Measurements from ENCODE around the gene LAMC3.
A peak's percentile ranks its signal among the peaks of the same experiment; 100 is the strongest.
"Not testable (repeated sequence)": the region's sequence is repeated elsewhere in the genome, so short reads cannot be mapped to it uniquely, and the experiment has no call there.

The LAMC3 gene

DNA sequence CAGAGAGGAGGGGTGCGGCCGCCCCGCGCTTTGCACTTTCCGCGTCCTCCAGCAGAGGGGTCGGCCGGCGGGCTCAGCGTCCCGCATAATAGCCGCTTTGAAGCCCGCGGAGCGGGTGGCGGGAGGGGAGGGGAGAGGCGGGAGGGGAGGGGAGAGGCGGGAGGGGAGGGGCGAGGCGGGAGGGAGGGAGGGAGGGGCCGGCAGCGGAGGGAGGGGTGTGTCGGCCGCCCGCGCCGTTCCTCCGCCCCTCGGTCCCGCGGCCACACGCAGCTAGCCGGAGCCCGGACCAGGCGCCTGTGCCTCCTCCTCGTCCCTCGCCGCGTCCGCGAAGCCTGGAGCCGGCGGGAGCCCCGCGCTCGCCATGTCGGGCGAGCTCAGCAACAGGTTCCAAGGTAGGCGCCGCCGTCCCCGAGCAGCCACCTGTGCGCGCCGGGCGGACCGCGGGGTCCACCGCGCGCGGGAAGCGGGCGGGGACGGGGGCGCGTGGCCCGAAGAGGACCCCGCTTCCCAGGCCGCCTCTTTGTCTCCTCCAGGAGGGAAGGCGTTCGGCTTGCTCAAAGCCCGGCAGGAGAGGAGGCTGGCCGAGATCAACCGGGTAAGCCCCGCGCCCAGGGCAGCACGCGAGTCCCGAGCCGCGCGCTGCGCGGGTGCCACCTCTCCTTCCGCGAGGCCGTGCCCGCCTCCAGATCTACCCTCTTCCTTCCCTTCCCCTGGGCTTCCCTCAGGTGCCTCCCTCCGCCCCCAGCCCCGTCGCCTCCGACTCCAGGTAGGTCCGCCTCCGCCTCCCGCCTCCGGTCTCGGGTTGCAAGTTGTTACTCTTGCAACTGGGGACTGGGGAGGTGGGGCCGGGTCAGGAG lies 87.5 kb downstream of the LAMC3 start, which contains the start of gene AIF1L:
TSS of gene AIF1L (plus strand) at position 263 of the 857 bp plus-strand sequence. CDS start at position 362, 99 bp downstream.
- ChIA-PET POLR2A (no interaction called here), CTCF (interaction anchor here (1.1 kb wide), 1 partner anchor 12 kb away, joined by 3 read pairs; no protein-coding TSS in a partner anchor)
- TF ChIP-seq, protein P1, sequence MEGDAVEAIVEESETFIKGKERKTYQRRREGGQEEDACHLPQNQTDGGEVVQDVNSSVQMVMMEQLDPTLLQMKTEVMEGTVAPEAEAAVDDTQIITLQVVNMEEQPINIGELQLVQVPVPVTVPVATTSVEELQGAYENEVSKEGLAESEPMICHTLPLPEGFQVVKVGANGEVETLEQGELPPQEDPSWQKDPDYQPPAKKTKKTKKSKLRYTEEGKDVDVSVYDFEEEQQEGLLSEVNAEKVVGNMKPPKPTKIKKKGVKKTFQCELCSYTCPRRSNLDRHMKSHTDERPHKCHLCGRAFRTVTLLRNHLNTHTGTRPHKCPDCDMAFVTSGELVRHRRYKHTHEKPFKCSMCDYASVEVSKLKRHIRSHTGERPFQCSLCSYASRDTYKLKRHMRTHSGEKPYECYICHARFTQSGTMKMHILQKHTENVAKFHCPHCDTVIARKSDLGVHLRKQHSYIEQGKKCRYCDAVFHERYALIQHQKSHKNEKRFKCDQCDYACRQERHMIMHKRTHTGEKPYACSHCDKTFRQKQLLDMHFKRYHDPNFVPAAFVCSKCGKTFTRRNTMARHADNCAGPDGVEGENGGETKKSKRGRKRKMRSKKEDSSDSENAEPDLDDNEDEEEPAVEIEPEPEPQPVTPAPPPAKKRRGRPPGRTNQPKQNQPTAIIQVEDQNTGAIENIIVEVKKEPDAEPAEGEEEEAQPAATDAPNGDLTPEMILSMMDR (IDR thresholded peaks at IDR 0.05; ENCODE audit: insufficient read depth, low read length, missing control alignments), result no peak
- peak within 1 kb of the TSS; percentile 8; the same call in 1 of the 2 replicates for H3K4me3 ChIP-seq (ENCODE audit: low read depth, low read length)
- no peak for DNase-seq (ENCODE audit: low read depth, low spot score)

DNA sequence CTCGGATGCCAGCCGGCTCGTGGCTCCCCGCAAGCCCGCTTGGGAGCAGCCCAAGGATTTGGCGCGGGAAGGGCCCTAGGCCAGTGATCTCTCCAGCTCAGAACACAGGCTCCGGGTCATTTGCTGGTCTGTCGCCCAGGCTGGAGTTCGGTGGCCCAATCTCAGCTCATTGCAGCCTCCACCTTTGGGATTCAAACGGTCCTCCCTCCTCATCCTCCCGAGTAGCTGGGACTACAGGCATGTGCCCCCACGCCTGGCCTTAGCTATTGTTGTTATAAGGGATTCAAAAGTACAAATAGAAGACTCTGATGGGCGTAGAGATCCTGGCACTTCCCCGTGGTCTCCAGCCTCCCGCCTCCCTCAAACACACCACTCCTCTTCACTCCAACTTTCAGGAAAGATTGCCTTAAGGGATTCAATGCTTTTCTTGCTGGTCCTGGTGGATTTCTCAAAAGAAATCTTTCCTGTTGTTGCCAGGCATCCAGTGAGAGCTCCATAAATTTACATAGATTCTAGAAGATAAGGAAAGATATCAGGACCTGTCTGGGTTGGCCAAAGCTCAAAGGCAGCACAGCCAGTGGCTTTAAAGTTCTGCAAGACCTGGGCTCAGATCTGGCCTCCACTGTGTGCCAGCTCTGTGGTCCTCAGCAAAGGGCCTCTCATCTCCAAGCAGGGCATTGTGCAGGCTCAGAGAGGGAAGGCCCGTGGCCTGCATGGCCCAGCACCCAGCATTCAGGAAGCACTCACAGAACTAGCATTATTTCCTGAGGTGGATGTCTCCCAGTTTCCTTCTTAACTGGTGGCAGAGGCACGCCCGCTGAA lies 88.4 kb downstream of the LAMC3 start:
- DNase-seq (ENCODE audit: low read depth, low spot score), result no peak
- CTCF ChIA-PET, result interaction anchor here (1.1 kb wide), 1 partner anchor 11 kb away, joined by 3 read pairs; no protein-coding TSS in a partner anchor
- TF ChIP-seq, protein P1 (IDR thresholded peaks at IDR 0.05; ENCODE audit: insufficient read depth, low read length, missing control alignments), result no peak
- POLR2A ChIA-PET, result interaction anchor here (0.7 kb wide), 1 partner anchor 208 kb away, joined by 3 read pairs; no protein-coding TSS in a partner anchor
- H3K4me3 ChIP-seq (ENCODE audit: low read depth, low read length), result no peak overlapping the region

DNA sequence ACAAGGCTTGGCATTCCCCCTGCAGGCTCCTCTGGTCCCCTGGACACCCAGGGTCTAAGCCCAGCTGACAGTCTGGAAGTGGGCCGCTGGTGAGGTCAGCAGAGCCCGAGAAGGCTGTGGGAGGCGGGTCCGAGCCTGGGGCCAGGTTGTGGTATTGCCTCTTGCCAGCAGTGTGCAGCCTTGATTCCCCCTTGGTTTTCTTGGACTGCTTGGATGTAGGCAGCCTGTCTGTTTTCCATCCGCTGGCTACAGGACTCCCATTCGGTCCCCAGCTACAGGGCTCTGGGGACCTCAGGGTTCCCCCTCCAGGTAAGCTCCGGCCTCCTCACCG lies 88.9 kb downstream of the LAMC3 start:
- POLR2A ChIA-PET, result interaction anchor here (0.7 kb wide), 1 partner anchor 207 kb away, joined by 3 read pairs; no protein-coding TSS in a partner anchor
- CTCF ChIA-PET, result interaction anchor here (1.6 kb wide), 1 partner anchor 41 kb away, joined by 4 read pairs; no protein-coding TSS in a partner anchor
- TF ChIP-seq, protein P1 (IDR thresholded peaks at IDR 0.05; ENCODE audit: insufficient read depth, low read length, missing control alignments), result no peak
- no peak for DNase-seq (ENCODE audit: low read depth, low spot score)
- no peak overlapping the region for H3K4me3 ChIP-seq (ENCODE audit: low read depth, low read length)

DNA sequence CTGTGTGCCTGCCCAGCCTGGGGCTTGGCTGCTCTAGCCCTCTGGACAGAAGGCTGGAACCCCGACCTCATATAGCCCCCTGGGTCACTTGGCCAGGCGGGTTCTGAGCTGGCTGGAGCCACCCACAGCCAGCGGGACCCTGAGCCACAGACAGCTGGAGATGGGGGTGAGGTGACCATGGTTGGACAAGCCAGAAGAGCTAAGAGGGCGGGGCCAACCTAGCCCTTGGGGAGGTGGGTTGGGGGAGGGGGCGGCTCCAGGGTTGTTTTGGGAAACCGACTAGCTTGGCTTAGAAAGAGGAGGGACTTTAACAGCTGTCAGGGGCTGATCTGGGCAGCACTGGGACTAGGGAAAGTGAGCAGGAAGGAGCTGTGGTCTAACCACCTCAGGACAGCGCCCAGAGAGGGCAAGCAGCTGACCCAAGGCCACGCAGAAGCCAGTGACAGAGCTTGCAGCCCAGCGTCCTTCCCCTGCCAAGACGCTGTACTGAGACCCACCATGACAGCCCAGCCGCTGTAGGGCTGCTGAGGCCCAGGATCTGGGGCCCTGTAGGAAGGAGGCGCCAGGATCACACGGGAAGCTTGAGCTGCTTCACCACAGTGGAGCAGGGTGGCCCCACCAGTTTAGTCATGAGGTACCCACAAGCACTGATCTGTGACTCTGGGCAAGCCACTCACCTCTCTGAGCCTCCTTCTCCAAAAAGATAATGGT lies 89.6 kb downstream of the LAMC3 start:
- ChIA-PET POLR2A (no interaction called here), CTCF (interaction anchor here (0.9 to 1.6 kb wide), 3 partner anchors 31 to 238 kb away, joined by 3 to 4 read pairs (median 4); no protein-coding TSS in a partner anchor)
- no peak overlapping the region for H3K4me3 ChIP-seq (ENCODE audit: low read depth, low read length)
- TF ChIP-seq, protein P1 (IDR thresholded peaks at IDR 0.05; ENCODE audit: insufficient read depth, low read length, missing control alignments), result no peak
- no peak for DNase-seq (ENCODE audit: low read depth, low spot score)

DNA sequence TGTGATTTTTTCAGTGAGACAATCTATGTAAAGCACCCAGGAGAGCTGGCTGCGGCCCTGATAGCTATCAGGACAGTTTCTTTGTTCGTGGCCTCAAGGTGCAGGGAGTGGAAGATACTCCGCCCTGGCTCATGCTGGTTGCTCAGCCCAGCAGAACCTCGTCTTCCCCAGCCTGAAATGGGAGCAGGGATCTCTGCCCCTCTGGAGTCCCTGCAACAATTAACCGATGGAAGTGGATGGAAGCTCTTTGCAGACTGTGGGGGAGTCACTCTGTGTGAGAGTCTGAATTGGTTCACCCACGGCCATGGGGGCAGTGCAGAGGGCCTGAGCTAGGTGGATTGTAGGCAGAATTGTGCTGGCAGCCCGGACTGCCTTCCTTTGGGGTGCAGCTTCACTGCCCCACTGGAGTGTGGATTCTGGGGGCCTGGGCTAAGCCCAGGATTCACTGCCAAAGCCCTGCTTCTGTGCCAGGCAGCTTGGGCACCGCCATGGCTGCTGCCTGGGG lies 90.2 kb downstream of the LAMC3 start:
- POLR2A ChIA-PET, result no interaction called here

DNA sequence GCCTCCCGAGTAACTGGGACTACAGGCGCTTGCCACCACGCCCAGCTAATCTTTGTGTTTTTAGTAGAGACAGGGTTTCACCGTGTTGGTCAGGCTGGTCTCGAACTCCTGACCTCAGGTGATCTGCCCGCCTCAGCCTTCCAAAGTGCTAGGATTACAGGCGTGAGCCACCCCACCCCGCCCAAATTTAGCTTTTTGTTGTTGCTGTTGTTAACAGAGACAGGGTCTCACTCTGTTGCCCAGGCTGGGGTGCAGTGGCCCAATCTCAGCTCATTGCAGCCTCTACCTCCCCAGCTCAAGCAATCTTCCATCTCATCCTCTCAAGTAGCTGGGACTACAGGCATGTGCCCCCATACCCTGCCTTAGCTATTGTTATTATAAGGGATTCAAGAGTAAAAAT lies 90.9 kb downstream of the LAMC3 start:
- DNase-seq (ENCODE audit: low read depth, low spot score); H3K4me3 ChIP-seq (ENCODE audit: low read depth, low read length); POLR2A ChIA-PET: not testable (repeated sequence)
- CTCF ChIA-PET, result interaction anchor here (0.9 to 1.1 kb wide), 2 partner anchors 33 to 41 kb away, joined by 4 read pairs; no protein-coding TSS in a partner anchor

More for the DNA sequence above, 90.2 kb downstream of the LAMC3 start:
- H3K4me3 ChIP-seq (ENCODE audit: low read depth, low read length), result no peak overlapping the region
- TF ChIP-seq, protein P1 (IDR thresholded peaks at IDR 0.05; ENCODE audit: insufficient read depth, low read length, missing control alignments), result no peak
- CTCF ChIA-PET, result interaction anchor here (0.9 to 1.6 kb wide), 3 partner anchors 32 to 237 kb away, joined by 3 to 4 read pairs (median 4); no protein-coding TSS in a partner anchor
- no peak for DNase-seq (ENCODE audit: low read depth, low spot score)
